K562 (cell line): ENCODE measurements around the gene KRT80. TPM values are rescaled to one million over a fixed set of nuclear protein-coding genes. Genes with fewer than 3 reads are reported as not detected.

Experiments
- ATAC-seq: fragments of 200-7000 bp; cut with Tn5 transposase; 3 replicates; pipeline ENCODE4 v1.9.1; 2020; ENCODE audit warnings: moderate library complexity
- BruUV-seq: library from RNA; stranded (reverse); fragments of 400-500 nt; replicated peaks from 2 replicates; lab custom pipeline; 2021; lab: Mats Ljungman, UMichigan
- CTCF ChIA-PET: fragments of 300-600 bp; formaldehyde crosslinking; extraction: SDS; loops from one replicate; lab custom pipeline; 2021; ENCODE audit warnings: low intra/inter-chr PET ratio; lab: Yijun Ruan, JAX
- POLR2A ChIA-PET: fragments of 300-600, 350-650 bp; sonication (Branson Sonifier 250); formaldehyde crosslinking; extraction: SDS; loops from one replicate; lab custom pipeline; 2021; ENCODE audit warnings: antibody characterized with exemption, inconsistent platforms; lab: Yijun Ruan, JAX
- DNase-seq, 4 experiments: peaks; one replicate each; pipeline versions ENCODE4 v3.0.0 to v3.0.0-alpha.2; 2011 to 2018; ENCODE audit warnings: low spot score in 3 of 4, mixed read lengths in 3 of 4; ENCODE audit errors: extremely low read depth in 1 of 4
- FAIRE-seq: peaks from 2 replicates; lab custom pipeline; 2011; peaks lifted over from hg19 to GRCh38; lab: Jason Lieb, UNC
- H2AFZ ChIP-seq: 2 replicates; pipeline ENCODE4 v1.6.0; 2011; ENCODE audit warnings: low read depth, low read length, control low read depth, inconsistent platforms
- H3K27ac ChIP-seq: fragments of 200-600 bp; 3 replicates; pipeline ENCODE4 v1.8.0; 2011; ENCODE audit warnings: low read depth, mild to moderate bottlenecking, control low read depth, inconsistent platforms, low read length, moderate library complexity, mixed read lengths; ENCODE audit errors: extremely low read depth
- H3K27me3 ChIP-seq, 2 experiments: fragments of 300-600 bp in 1 of 2; 2 replicates in 1 of 2; 3 replicates in 1 of 2; pipeline versions ENCODE4 v1.6.0 to v1.8.0; 2011; ENCODE audit warnings: inconsistent platforms in 2 of 2, low read length in 2 of 2, mild to moderate bottlenecking in 1 of 2, mixed read lengths in 1 of 2, moderate library complexity in 1 of 2; ENCODE audit not compliant: control insufficient read depth in 2 of 2, insufficient read depth in 2 of 2
- H3K36me3 ChIP-seq: fragments of 300-600 bp; 3 replicates; pipeline ENCODE4 v1.8.0; 2011; ENCODE audit warnings: mild to moderate bottlenecking, low read length, inconsistent platforms; ENCODE audit not compliant: control insufficient read depth, insufficient read depth
- H3K4me1 ChIP-seq, 2 experiments: fragments of 200-600 bp in 1 of 2; replicated peaks in 1 of 2; 2 replicates in 1 of 2; 3 replicates in 1 of 2; pipeline versions ENCODE4 v1.5.1 to v1.8.0; 2011; ENCODE audit warnings: inconsistent platforms in 2 of 2, low read length in 2 of 2, mild to moderate bottlenecking in 1 of 2, mixed read lengths in 1 of 2, moderate library complexity in 1 of 2; ENCODE audit not compliant: control insufficient read depth in 2 of 2, insufficient read depth in 2 of 2
- H3K4me2 ChIP-seq: 2 replicates; pipeline ENCODE4 v1.6.1; 2011; ENCODE audit warnings: low read length, control low read depth, inconsistent platforms, mixed read lengths; ENCODE audit not compliant: insufficient read depth
- H3K4me3 ChIP-seq: fragments of 200-600 bp; sonication (generic), shearing (Covaris generic); 2 replicates; pipeline ENCODE4 v1.5.1; 2016; ENCODE audit warnings: control low read depth, inconsistent platforms
- H3K79me2 ChIP-seq: fragments of 200-600 bp; 3 replicates; pipeline ENCODE4 v1.8.0; 2011; ENCODE audit warnings: low read length, inconsistent platforms; ENCODE audit not compliant: control insufficient read depth, insufficient read depth
- H3K9ac ChIP-seq, 2 experiments: 2 replicates each; pipeline versions ENCODE4 v1.6.0 to v1.6.1; 2011; ENCODE audit warnings: low read depth in 2 of 2, low read length in 2 of 2, control low read depth in 1 of 2, inconsistent platforms in 1 of 2, mild to moderate bottlenecking in 1 of 2, mixed read lengths in 1 of 2; ENCODE audit not compliant: insufficient read depth in 1 of 2
- H3K9me1 ChIP-seq: one replicate; pipeline ENCODE4 v1.6.0; 2011; ENCODE audit warnings: inconsistent platforms, mild to moderate bottlenecking, low read length, moderate library complexity; ENCODE audit not compliant: control insufficient read depth, insufficient read depth
- H3K9me3 ChIP-seq: replicated peaks from 2 replicates; pipeline ENCODE4 v1.5.1; 2011; ENCODE audit warnings: low read depth, low read length, inconsistent platforms; ENCODE audit not compliant: control insufficient read depth, insufficient read depth
- H4K20me1 ChIP-seq: replicated peaks from 2 replicates; pipeline ENCODE4 v1.6.1; 2011; ENCODE audit warnings: low read length, inconsistent platforms, mixed read lengths; ENCODE audit not compliant: control insufficient read depth, insufficient read depth
- BACH1 ChIP-seq: fragments of 200-800 bp; sonication (Bioruptor generic); IDR thresholded peaks from 2 replicates; pipeline ENCODE4 v1.6.1; 2016; ENCODE audit warnings: missing genetic modification characterization, missing compliant biosample characterization
- CEBPB ChIP-seq: fragments of 450-650 bp; IDR thresholded peaks from 2 replicates; pipeline ENCODE4 v1.6.1; 2016; ENCODE audit warnings: missing genetic modification characterization, missing compliant biosample characterization
- CTCF ChIP-seq, 3 experiments: IDR thresholded peaks in 2 of 3; conservative IDR thresholded peaks in 1 of 3; 2 replicates each; pipeline ENCODE4 v1.5.1; 2011 to 2012; ENCODE audit warnings: low read length in 3 of 3, mild to moderate bottlenecking in 3 of 3, control low read depth in 2 of 3, improper control_type of control experiment in 1 of 3, inconsistent platforms in 1 of 3, low read depth in 1 of 3, mixed read lengths in 1 of 3, moderate library complexity in 1 of 3; ENCODE audit not compliant: insufficient read depth in 2 of 3
- DIDO1 ChIP-seq: fragments of 450-650 bp; IDR thresholded peaks from 2 replicates; pipeline ENCODE4 v1.6.1; 2016; ENCODE audit warnings: low read depth, missing biosample characterization, missing genetic modification characterization
- FOS ChIP-seq: IDR thresholded peaks from 3 replicates; pipeline ENCODE4 v1.6.1; 2011; ENCODE audit not compliant: insufficient read length; ENCODE audit errors: extremely low read depth
- FOXA1 ChIP-seq: fragments of 450-650 bp; IDR thresholded peaks from 2 replicates; pipeline ENCODE4 v1.6.1; 2016; ENCODE audit warnings: mild to moderate bottlenecking, borderline replicate concordance
- HDAC8 ChIP-seq: fragments of 450-650 bp; IDR thresholded peaks from 2 replicates; pipeline ENCODE4 v1.6.1; 2016; ENCODE audit warnings: mild to moderate bottlenecking, missing genetic modification characterization, moderate library complexity, missing compliant biosample characterization
- HMGXB4 ChIP-seq: sonication (generic); formaldehyde crosslinking; IDR thresholded peaks from 2 replicates; pipeline ENCODE4 v1.8.1; 2023; ENCODE audit warnings: mild to moderate bottlenecking, missing genetic modification reagents
- KDM4B ChIP-seq, 2 experiments: fragments of 450-650 bp in 1 of 2; sonication (generic) in 1 of 2; IDR thresholded peaks; 2 replicates each; pipeline ENCODE4 v1.6.1; 2016 to 2017; ENCODE audit warnings: borderline replicate concordance in 2 of 2, antibody characterized with exemption in 1 of 2, low read depth in 1 of 2, mild to moderate bottlenecking in 1 of 2
- NFATC3 ChIP-seq: fragments of 450-650 bp; IDR thresholded peaks from 2 replicates; pipeline ENCODE4 v1.6.1; 2017; ENCODE audit warnings: mild to moderate bottlenecking
- RUNX1 ChIP-seq: sonication (generic); IDR thresholded peaks from 2 replicates; pipeline ENCODE4 v1.6.1; 2016; ENCODE audit warnings: antibody characterized with exemption, low read depth
- TEAD2 ChIP-seq: fragments of 450-650 bp; IDR thresholded peaks from 2 replicates; pipeline ENCODE4 v1.6.1; 2016; ENCODE audit warnings: missing genetic modification characterization, control low read depth, missing compliant biosample characterization
- ZFP36 ChIP-seq: fragments of 150-350 bp; IDR thresholded peaks from 2 replicates; pipeline ENCODE4 v1.6.1; 2018; ENCODE audit warnings: low read length, low read depth; ENCODE audit not compliant: partially characterized antibody
- ZNF586 ChIP-seq: fragments of 450-650 bp; formaldehyde crosslinking; conservative IDR thresholded peaks from 2 replicates; pipeline ENCODE4 v1.4.0; 2020; ENCODE audit warnings: mild to moderate bottlenecking, moderate library complexity
- ZSCAN32 ChIP-seq: fragments of 450-650 bp; formaldehyde crosslinking; IDR thresholded peaks from 2 replicates; pipeline ENCODE4 v1.4.0; 2020; ENCODE audit warnings: mild to moderate bottlenecking, moderate library complexity
- WGBS: fragments of 100-300 bp; shearing (Covaris generic); methylation state at CpG from one replicate; pipeline ENCODE4 v1.1.6; 2016; ENCODE audit warnings: low coverage, mixed read lengths; ENCODE audit not compliant: insufficient coverage; ENCODE audit errors: missing lambda C conversion rate; 5-methylcytosine and 5-hydroxymethylcytosine counted together
- in situ Hi-C: fragments of 300-500 bp; cut with MboI; formaldehyde crosslinking; loops from 4 replicates; pipeline ENCODE4 v1.15.0; 2018; ENCODE audit warnings: inconsistent platforms, mixed read lengths
- intact Hi-C: fragments of 100-400 bp; cut with micrococcal nuclease; formaldehyde crosslinking; loops from 2 replicates; pipeline ENCODE4 v1.14.2; 2022
- polyA plus RNA-seq, 8 experiments: library from polyadenylated mRNA; depleted of rRNA in 4 of 8; stranded (reverse) in 5 of 8; unstranded in 3 of 8; fragments of >200 nt; fragmentation: Nextera tagmentation in 2 of 8; fragmentation: Illumina TruSeq in 1 of 8; extraction: Ambion mirVana in 2 of 8; extraction: Trizol in 1 of 8; gene quantifications; 2 replicates each; pipeline versions ENCODE4 v1.2.1 to v1.2.3, GENCODE V29; 2011 to 2014; ENCODE audit warnings: inconsistent platforms in 1 of 8, missing spikeins in 1 of 8
- total RNA-seq, 7 experiments: library from RNA; depleted of rRNA in 6 of 7; stranded (reverse); fragments of >200 nt in 6 of 7; fragmentation: Illumina TruSeq in 2 of 7; extraction: Trizol in 2 of 7; gene quantifications; 2 replicates each; pipeline versions ENCODE4 v1.2.1 to v1.2.3, GENCODE V29; 2011 to 2021; ENCODE audit warnings: low replicate concordance in 1 of 7
- TF ChIP-seq, protein P1 (sequence below): fragments of 450-650 bp; formaldehyde crosslinking; IDR thresholded peaks from 2 replicates; pipeline ENCODE4 v1.4.0; 2022; ENCODE audit warnings: missing genetic modification characterization
- TF ChIP-seq, protein P2 (sequence below): fragments of 250-450 bp; sonication (Bioruptor Pico); IDR thresholded peaks from 2 replicates; pipeline ENCODE4 v1.5.0; 2021

KRT80 gene
- total and polyA plus RNA-seq, 9 of the 15 experiments (the other 6 are each of a cell fraction or from before 2014, with no cell fraction given): not detected

- FAIRE-seq: no peak
- Histone ChIP-seq H3K9me1 (no peaks in the 10 kb centered on the region), H3K9me3 (no peaks in the 10 kb centered on the region), H3K79me2 (no peaks in the 10 kb centered on the region), H3K36me3 (no peaks in the 10 kb centered on the region), H3K4me3 (no peak overlapping the region), H3K9ac (no peak overlapping the region), H3K27me3 (peaks cover 34 to 92% of the 10 kb centered on the region in 2 experiments; a peak in 4 of 5 replicates), H3K4me2 (no peak overlapping the region), H2AFZ (no peak overlapping the region), H4K20me1 (peaks cover 6% of the 10 kb centered on the region), H3K4me1 (peaks cover 0 to 3% of the 10 kb centered on the region in 2 experiments; a peak in 4 of 5 replicates), H3K27ac (no peak overlapping the region)
- WGBS: 0% methylated on average over 3 of the region's 3 CpGs
- BruUV-seq: no TSS peak
- TF ChIP-seq TEAD2 (tag) (no peak), BACH1 (no peak), ZSCAN32 (CRISPR knock-in tag) (no peak), HDAC8 (tag) (no peak), NFATC3 (no peak), DIDO1 (tag) (no peak), HMGXB4 (CRISPR knock-in tag) (no peak), CEBPB (tag) (no peak), CTCF (IDR thresholded peaks at IDR 0.05 in 2 of 3, conservative IDR thresholded peaks at IDR 0.05 in 1 of 3; ENCODE audit: insufficient read depth in 2 of 3, low read depth in 1 of 3, low read length in 3 of 3) (no peak), ZNF586 (CRISPR knock-in tag) (no peak), ZFP36 (no peak), FOXA1 (no peak), FOS (no peak), KDM4B (IDR thresholded peaks at IDR 0.05; ENCODE audit: borderline replicate concordance in 2 of 2, low read depth in 1 of 2) (no peak), RUNX1 (no peak)
- TF ChIP-seq, protein P1, sequence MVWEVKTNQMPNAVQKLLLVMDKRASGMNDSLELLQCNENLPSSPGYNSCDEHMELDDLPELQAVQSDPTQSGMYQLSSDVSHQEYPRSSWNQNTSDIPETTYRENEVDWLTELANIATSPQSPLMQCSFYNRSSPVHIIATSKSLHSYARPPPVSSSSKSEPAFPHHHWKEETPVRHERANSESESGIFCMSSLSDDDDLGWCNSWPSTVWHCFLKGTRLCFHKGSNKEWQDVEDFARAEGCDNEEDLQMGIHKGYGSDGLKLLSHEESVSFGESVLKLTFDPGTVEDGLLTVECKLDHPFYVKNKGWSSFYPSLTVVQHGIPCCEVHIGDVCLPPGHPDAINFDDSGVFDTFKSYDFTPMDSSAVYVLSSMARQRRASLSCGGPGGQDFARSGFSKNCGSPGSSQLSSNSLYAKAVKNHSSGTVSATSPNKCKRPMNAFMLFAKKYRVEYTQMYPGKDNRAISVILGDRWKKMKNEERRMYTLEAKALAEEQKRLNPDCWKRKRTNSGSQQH (CRISPR knock-in tag): no peak
- TF ChIP-seq, protein P2, sequence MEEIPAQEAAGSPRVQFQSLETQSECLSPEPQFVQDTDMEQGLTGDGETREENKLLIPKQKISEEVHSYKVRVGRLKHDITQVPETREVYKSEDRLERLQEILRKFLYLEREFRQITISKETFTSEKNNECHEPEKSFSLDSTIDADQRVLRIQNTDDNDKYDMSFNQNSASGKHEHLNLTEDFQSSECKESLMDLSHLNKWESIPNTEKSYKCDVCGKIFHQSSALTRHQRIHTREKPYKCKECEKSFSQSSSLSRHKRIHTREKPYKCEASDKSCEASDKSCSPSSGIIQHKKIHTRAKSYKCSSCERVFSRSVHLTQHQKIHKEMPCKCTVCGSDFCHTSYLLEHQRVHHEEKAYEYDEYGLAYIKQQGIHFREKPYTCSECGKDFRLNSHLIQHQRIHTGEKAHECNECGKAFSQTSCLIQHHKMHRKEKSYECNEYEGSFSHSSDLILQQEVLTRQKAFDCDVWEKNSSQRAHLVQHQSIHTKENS (CRISPR knock-in tag): no peak
- in situ Hi-C loops: no loop called here
- intact Hi-C loops: no loop called here
- CTCF ChIA-PET: no interaction called here
- no peak for DNase-seq
- POLR2A ChIA-PET: interaction anchor here (0.6 to 1.0 kb wide), 3 partner anchors 16 to 695 kb away, joined by 3 read pairs; partner anchors contain the start of gene KRT82
- no peak for ATAC-seq
Measured at GRCh38 chr12:52201451-52201839, 9.6 kb upstream of the KRT80 start.
